ENCODE results near the gene MESP2.

Gene MESP2

GRCh38 chr15:89820666-89821611 is 44.8 kb downstream of the MESP2 start:
- DNase-seq = no peak

DNA sequence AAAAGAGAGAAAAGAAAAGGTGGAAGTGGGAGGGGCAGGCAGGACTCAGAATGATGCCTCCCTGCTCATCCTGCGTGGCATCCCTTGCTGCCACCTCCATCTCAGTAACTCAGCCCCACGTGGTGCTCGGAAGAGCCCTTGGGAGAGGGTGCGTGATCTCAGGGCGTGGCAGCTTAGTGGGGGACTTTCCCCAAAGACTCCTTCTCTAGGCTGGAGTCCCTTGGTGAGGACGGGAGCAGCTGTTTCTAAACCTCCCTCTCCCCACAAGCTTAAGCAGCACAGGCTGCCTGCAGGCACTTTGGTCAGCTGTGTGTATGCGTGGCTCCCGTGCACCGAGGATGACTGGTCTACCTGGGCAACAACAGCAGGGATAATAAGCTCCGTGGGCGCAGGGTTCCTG is 45.9 kb downstream of the MESP2 start:
- no peak for DNase-seq

DNA sequence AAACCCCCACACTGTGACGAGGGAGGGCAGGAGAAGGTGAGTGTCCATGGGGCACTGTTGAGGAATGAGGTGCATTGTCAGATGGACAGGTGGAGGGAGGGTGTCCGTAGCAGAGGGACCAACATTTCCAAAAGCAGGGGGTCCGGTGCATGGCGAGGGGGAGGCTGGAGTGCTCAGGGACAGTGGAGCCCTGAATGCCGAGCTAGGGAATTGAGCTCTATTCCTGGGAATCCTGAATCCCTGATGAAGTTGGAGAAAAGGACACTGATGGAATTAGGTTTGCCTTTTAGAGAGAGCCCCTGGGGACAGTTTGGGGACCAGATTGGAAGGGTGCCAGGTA is 46.4 kb downstream of the MESP2 start:
- no peak for DNase-seq

GRCh38 chr15:89822951-89823711 is 47.0 kb downstream of the MESP2 start:
- no peak for DNase-seq

DNA sequence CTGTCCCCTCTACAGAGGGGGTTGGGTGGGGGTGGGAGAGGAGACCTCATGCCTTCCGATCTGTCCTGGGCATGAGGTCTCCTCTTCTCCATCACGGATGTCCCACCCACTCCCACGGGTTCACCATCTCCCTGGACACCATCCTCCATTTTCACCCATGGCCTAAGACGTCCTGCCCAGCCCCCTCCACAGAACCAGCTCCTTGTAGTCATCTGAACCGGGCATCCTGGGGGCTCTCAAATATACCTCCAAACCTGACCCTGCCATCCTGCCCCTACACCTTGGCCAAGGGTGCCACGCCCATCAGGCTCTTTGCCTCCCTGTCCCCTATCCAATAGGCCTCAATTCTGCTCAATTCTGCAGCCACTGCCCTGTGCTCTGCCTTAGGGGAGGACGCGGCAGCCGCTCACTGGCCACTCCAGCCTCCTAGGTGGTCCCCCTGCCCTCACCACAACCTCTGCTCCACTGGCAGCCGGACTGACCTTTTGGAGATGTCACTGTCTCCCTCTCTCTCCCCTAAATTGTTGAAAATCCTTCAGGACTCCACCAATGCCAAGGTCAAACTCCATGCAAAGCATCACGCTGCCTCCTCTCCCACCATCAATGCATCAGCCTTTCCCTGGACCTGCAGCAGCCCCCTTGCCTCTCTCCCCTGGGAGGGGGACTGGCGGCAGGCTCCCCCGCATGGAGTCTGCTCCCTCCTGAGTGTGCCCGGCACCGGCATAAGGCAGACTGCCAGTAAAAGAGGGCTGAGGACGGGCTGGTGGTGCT is 47.9 kb downstream of the MESP2 start:
- DNase-seq = no peak

GRCh38 chr15:89824607-89824867 is 48.4 kb downstream of the MESP2 start:
- no peak for DNase-seq

DNA sequence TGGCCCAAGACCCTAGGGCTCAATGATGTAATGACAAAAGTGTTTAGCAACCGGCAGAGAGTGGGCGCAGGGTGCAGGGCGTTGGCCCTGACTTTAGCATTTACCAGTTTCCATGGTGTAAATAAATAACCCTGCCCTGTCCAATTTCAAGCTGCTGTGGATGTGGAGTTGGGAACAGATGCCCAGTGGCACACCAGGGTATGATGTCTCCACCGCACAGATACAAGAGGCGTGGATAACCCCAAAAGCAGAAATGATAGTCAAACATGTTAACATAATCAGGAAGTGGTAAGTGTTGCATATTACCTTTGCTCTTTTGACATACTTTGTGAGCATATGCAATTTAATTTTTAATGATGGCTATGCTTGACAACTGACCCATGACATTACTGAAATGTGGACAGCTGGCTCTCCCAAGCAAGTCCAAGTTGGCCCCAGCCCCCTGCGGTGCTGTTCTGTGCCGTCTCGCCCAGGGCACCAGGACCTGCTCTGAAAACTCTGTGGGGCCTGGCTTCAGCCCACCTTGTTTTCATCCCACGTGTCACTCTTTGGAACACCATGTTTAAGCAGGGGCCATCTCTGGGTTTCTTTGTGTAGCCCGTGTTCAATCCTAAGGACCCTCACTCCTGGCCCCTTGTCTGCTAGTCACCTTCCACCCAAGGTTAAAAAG is 49.3 kb downstream of the MESP2 start:
- no peak for DNase-seq

DNA sequence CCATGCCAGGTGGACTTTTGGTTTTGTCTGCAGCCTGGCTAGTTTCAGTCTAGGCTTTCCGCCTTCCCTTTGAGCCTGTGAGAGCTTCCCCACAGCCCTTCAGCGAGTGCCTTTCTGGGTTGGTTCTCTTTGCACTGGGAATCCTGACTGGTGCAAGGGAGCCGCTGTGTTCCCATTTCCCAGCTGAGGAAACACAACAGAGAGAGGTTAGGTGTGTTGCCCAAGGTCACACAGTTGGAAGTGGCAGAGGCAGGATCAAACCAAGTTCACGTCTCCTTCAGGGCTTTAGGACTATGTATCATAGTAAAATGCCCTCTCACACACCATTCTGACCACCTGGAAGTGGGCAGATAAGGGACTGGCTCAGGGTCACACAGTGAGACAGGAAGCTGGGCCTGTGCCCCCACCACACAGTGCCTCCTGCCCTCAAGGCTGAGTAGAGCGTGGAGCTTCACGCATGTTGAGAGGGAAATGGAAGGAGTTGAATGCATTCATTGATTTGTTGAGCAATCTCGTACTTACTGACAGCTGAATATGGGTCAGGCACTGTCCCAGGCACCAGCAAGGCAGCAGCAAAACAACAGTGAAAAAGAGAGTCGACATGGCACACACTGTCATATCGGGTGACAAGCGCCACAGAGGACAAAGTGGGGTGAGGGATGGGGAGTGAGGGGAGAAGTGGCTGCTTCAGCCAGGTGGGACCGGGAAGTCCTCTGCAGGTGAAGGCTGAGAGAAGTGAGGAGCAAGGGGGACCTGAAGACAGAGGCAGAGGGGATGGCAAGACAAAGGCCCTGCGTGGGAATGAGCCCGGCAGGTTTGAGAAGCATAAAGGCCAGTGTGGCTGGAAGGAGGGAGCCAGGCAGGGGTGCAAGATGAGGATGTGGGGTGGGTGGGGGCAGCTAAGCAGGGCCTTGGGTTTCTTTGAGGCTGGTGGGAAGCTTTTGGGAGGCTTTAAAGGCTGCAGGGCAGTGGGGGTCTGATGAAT is 50.8 kb downstream of the MESP2 start:
- DNase-seq = no peak

DNA sequence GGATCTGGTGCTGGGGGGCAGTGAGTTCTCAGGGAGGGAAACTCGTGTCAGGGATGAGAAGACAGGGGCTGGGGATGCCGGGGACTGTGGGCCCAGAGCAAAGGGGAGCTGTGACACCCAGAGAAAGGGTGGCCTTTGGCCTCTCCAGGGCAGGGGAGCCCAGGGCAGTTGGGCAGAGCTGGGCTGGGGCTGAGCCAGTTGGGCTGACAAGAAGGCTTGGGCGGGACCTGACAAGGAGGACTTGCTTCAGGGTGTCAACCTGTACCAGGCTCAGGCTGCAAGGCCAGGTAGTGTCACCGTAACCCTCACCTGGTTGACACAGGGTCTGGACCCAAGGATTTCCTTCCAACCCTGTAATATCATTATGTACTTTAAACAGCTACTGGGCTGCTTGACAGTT is 51.7 kb downstream of the MESP2 start:
- no peak for DNase-seq
